ENCODE measurements around the gene DDC. TPM values are rescaled to one million over a fixed set of nuclear protein-coding genes. Genes with fewer than 3 reads are reported as not detected.
"Not testable (repeated sequence)": the region's sequence is repeated elsewhere in the genome, so short reads cannot be mapped to it uniquely, and the experiment has no call there.

Gene DDC
- total RNA-seq, 1 donor from 2014 or later: 1.7 TPM

DNA sequence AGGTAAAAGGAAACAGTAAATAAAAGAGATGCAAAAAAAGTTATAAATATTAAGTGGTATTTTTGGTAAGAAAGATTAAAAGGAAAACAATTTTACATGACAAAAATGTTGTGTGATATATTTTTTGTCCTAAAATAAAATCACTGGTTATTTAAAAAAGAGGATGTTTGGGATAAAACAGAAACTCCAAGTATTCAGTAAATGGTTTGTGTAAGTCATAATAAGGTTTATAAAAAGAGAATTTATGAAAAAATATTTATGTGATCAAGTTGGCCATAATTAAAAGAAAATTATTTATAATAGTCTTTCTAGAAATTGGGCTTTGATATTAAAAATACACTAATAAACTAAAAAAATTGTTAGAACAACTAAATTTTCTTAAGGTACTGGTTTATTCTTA lies 76.8 kb downstream of the DDC start:
- DNase-seq (ENCODE audit: low spot score): no peak

DNA sequence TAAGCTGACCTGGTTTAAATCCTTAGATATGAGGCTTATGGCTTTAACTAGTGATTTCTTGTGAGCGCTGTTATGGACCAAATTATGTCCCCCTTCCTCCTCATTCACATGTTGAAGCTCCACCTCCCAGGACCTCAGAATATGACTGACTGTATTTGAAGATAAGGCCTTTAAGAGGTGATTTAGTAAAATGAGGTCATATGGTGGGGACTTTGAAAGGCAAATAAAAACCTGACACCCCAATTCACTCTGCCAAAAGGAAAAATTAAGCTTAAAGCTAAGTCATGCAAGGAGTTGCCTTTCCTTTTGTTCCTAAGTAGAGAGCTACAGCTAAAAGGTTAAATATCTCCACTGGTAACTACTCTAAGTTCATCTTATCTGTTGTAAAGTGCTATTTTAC lies 78.7 kb downstream of the DDC start:
- DNase-seq (ENCODE audit: low spot score): no peak

DNA sequence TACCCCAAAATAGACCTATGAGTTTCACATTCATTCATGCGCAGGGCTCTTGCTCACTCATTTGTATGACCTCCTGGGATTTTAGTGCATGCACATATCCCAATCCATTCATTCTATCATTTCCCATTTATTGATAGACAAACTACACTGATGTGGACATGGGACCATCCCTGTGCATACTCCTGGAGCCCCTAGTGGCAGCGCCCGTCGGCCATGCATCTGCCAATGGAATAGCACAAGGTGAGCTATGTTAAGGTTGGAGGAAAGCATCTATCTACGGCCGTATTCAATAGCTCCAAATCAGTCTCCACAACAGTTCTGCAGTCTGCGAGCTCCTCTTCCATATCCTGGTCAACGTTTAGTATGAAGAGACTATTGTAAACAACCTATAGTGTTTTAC lies 83.3 kb downstream of the DDC start:
- no peak for DNase-seq (ENCODE audit: low spot score)

DNA sequence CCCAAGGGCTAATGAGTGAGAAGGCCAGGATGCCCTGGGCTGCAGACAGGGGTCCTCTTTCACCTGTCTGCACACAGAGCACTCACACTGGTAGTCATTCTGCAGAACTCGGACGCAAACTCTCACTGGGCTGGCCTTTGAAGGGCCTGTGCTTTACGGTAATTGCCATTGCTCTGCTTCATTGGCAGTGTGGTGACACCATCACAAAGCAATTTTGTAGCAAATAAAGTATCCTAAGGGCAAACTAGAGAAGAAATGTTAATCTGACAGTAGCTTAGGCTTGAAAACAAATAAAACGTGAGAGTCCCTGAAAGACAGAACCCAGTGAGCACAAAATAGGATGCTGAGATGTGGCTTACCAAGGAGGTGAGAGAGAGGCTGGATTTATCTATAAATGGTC lies 84.4 kb downstream of the DDC start:
- no peak for DNase-seq (ENCODE audit: low spot score)

DNA sequence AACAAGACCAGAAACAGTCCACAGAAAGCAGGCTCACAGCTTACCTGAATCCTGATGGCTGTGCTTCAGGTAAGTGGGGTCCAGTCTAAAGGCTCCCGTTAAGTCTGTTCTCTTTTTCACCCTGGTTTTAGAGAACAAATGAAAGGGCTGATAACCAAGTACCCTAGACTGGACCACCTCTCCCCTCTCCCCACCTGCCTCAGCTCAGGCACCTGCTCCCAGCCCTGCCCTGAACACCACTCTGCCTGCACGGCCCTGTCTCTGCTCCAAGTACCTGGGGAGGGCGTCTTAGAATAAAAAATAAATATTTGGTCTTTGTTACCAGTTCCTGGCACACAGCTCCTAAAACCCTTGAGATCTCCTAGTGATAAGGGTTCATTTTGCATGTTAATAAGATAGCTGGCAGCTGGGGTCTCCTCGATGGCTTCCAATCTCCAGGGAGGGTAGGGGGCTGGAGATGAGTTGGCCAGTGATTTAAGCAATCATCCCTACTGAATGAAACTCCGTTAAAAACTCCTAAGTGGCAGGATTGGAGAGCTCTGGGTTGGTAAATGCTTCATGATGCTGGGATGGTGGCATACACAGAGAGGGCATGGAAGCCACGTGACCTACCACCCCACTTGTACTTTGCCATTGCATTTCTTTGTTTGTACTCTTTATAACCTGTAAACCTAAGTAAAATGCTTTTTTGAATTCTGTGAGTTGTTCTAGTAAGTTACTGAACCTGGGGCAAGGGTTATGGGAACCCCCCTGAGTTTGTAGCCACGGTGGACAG lies 85.3 kb downstream of the DDC start:
- DNase-seq (ENCODE audit: low spot score): no peak

DNA sequence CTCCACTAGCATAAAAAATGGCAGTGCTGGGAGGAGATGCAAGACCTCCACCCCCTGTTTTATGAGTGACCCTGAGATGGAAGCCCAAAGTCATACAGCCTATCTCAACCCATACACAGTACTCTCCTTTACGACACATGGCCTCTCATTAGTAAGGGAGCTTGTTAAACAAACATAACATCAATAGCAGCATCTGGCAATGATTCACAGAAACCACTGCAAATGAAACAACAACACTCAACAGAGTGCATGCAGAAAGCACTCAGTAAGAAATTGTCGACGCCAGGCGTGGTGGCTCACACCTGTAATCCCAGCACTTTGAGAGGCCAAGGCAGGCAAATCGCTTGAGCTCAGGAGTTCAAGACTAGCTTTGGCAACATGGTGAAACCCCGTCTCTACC lies 87.6 kb downstream of the DDC start:
- DNase-seq (ENCODE audit: low spot score): no peak

DNA sequence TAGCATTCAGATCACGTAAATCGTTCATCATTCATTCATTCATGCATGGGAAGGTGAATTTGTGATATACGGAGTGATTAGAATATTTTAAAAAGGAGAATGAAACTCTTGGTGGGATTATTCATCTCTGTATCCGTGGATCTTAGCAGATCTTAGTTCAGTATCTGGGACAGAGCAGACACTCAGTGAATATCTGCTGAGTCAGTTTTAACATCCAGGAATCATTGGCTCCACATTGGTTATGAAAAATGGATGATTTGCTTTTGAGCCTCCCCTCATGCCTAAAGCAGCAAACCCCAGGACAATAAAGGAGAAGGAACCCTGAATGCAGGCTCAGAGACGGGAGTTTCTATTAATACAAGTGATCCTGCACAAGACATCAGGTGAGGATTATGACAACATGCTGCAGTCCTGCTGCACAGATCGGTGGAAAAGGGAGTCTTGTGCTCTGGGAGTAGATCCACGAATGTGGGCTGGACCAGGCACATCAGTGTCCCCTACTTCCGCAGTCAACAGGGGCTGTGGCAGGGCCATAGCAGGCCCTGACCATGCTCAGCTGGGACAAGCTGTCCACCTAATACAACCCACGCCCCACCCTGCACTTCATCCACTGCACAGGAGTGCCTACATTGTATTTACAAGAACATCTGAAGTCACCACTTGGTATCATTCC lies 88.1 kb downstream of the DDC start:
- no peak for DNase-seq (ENCODE audit: low spot score)

DNA sequence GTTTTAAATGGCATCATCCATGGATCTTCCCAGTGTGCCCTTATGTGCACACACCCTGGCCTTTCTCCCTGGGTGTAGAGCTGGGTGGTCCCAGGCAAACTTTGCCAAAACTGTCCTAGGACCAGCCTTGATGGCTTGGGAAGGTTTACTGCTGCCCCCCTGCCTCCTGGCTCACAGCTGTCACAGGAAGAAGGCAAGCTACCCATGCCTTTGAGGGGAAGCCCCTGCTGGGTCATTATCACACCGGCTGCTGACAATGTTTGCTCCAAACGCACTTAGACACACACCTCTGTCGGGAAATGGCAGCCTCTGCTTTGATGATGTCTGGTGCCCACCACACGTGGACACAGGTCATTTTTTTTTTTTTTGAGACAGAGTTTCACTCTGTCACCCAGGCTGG lies 89.9 kb downstream of the DDC start:
- no peak for DNase-seq (ENCODE audit: low spot score)

DNA sequence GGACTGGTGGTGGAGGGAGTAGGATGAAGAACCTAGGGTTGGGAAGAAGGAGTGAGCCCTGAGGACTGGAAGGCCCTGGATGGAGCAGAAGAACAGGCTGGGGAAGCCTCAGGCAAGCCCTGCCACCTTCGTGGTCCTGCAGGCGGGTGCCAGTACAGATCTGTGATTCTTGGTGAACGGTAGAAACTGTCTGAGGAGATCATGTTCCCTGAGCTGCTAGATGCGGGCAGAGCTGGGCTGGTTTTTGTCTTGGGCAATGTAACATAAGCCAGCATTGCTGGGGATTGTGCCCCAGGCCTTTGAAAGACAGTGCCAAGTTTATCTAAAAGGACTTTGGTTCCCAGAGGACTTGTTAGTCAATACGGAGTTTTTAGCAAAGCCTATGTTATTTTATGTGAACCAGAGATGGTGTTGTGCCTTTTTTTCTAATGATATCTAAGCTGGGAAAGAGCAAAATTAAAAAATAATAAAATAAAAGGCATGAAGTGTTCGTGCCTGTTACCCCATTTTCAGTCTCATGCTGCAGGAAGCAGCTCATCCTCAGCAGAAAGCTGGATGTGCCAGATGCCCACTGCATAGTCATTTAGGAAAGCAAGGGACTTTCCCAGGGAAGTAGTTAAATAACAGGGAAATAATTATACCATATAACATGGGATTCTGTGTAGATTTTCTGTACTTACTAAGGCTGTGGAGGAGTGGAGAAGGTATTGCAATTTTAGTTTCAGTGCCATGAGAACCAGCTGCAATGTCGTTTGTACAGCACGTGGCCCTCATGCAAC lies 90.6 kb downstream of the DDC start:
- no peak for DNase-seq (ENCODE audit: low spot score)

DNA sequence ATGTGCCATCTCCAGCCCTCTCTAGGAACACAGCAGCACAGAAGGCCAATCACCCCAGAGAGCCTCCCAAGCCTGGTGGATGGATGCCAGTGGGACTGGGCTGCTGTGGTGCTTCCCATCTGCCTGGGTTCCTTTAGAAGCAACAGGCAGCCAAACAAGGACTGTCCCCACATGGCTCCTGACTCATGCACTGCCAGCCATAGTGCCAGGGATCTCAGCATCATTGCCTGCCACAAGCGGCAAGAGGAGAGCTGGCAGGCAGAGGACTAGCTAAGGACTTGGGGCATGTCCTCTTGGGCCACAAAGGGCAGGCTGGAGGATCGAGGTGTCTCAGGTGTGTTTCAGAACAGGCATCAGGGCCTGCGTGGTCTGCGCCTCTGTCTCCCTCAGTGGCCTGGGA lies 91.7 kb downstream of the DDC start:
- DNase-seq (ENCODE audit: low spot score): no peak

DNA sequence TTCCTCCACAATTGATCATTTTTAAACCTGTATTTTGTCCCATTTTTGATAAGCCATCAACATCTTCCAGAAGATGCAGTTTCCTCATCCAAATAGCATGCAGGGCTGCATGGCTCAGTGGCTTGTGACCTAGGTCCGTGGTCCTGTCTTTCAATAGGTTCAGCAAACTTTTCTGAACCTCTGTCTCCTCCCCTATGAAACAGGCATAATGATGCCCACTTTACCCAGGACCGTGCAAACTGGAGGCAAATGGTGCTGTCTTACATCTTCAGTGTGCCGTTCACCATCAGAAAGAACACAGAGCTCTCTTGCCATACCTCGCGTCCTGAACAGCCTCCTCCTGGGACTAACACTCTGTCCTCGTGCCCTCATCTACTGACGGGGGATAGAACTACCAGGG lies 92.8 kb downstream of the DDC start:
- DNase-seq (ENCODE audit: low spot score): no peak

DNA sequence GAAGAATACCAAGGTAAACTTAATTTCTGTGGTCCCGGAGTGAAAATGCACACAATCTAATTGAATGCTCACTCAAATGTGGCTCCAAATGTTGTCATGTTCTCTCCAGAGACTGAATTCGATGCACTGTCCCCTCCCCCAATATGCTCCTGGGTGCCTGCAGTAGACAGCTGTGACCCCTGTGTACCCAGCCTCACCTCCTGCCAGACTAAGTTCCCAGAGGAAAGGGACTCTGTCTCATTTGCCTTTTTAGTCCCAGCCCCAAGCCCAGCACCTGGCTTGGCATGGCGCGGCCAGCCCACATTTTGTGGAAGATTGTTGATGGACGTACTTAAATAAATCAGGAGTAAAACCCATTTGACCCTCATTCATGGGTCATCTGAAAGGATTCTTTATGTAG lies 93.2 kb downstream of the DDC start:
- no peak for DNase-seq (ENCODE audit: low spot score)

DNA sequence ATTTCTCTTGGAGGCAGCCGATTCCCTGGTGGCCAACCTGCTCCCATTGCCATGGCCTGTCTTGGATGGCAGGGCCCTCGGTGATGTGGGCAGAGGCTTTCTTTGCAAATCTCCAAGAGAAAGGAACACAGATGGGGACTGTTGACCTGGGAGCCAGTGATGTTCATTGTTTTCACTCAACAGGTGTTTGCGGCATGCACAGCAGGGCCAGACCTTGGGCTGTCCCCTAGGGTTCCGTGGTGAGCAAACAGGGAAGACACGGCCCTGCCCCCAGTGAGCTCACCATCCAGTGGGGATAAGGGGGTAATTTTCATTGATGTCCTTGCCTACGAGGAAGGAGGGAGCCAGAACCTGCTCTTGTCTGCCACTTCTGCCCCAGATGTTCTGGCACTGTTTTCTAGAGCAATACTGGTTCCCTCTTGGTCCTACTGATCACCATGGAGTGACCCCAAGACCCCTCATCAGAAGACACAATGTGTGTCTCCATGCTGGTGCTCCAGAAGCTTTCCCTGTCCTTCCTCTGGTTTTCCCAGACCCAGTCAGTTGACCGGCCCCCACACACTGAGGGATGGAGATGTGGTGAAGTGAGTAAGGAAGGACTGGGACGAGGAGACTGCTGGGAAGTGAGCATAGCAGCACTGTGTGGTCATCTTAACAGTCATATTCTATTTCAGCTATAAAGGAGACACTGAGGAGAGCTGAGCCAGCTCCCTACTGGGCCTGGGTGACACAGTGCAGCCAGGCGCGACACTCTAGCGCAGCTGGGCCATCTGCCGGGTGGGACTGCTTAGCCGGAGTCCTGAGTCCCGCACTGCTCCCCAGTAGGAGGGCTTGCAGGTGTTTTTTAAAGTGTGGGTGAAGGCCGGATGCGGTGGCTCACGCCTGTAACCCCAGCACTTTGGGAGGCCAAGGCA lies 94.7 kb downstream of the DDC start:
- no peak for DNase-seq (ENCODE audit: low spot score)

DNA sequence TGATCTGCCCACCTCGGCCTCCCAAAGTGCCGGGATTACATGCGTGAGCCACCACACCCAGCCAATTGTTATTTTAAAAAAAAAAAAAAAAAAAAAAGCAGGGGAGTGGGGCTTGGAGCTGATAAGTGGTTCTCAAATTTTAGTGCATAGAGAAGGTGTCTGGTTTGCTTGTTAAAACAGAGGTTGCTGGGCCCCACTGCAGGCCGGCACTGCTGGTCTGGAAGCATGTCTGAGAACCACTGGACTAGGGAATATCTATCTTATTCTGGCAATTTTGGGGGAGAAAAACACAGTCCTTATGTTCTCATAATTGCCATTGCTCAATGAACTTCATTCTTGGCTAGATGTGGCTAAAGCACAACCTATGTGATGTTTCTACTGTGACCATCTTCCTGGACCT lies 96.0 kb downstream of the DDC start:
- DNase-seq (ENCODE audit: low spot score): no peak

DNA sequence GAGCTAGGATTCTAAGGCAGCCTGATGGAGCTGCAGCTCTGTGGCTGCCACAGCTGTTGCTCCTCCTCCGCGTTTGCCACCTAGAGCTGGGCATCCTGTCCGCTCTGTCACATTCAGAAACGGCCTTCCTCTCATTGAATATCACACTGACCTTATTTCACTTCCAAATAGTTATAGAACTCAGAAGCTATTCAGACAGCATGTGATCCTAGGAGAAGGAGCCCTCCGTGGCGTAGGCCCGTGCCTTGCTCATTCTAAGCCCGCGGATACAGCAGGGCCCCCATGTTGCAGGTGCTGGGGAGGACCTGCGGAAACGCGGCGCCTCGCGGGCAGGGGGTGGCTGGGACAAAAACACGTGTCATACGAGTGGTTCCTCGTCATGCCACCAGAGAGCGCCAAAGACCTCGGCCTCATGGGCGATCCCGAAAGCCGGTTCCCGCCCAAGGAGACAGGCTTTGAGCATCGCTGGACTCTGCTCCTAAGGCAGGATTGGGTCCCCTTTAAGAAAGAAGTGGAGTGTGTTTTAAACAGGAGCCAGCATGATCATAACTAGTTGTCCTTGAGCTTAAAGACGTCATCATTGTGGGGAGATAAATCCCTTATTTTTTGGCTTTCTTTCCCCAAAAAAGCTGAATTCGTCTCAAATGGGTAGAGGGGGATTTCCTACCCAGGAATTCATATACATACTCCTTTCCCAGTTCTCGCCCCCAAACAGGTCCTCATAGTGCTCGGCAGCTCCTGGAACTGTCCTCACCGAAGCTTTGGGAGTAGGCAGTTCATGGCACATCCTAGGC lies 97.2 kb downstream of the DDC start:
- peak; percentile 83 for DNase-seq (ENCODE audit: low spot score)

DNA sequence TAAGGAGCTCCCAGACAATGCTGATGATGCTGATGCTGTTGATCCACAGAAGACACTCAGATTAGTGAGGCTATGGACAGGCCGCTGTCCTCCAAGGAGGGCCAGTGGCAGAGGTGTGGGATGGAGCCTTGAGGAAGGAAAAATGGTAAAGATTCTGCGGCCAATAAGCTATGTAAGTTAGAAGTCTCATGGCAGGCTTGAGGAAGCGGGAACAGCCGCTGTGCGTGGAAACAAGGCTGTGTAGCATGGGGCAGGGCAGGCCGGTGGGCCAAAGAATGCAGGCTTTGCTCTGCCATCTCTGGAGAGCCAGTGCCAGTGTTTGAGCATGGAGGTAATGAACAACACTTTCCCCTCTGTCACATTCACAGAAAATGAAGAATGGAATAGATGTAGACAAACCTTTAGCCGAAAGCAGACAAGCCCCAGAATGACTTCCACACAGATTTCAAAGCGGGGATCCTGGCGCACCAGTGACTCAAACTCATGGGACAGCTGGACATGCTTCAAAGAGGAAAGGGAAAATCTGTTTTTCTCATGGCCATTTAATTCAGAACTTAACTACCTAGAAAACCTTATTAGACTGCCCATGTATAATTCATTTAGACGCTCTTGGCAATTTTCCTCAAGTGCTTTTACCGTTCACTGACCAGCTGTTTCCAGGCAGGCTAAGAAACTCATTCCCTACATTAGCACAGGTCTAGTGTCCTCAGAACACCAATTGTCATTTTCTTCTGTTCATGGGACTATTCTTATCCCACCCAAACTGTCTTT lies 98.2 kb downstream of the DDC start:
- DNase-seq (ENCODE audit: low spot score): no peak

DNA sequence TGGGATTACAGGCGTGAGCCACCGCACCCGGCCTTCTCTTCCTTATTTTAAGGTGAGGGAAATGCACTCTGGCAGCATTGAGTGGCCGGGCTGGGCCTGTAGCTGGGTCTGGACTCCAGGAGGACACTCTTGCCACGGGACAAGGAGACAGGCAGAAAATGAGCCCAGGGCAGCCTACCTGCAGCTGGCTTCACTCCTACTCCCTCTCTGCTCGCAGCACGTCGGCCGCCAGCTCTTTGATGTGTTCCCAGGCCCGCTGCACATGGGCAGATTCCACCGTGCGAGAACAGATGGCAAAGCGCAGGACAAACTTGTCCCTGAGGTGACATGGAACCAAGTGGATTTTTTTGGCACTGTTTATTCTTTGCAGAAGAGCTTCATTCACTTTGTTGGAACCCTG lies 102.2 kb downstream of the DDC start:
- DNase-seq (ENCODE audit: low spot score): no peak

DNA sequence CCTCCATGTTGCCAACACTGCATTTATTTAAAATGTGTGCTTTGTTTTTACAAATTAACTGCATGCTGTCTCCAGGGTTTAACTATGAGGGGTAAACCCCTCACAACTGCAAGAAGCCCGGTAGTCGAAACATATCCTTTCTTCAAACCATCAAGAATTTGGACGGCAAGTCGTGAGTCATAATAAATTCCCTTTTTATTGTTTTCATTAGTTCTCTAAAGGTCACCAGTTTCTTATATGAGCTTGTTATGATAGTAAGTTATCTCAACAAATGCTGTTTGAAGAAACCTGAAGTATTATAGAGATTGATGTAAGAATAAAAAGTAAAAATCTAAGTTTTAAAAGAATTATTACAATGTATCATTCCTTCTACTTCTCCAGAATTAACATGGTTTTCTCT lies 102.8 kb downstream of the DDC start:
- no peak for DNase-seq (ENCODE audit: low spot score)

DNA sequence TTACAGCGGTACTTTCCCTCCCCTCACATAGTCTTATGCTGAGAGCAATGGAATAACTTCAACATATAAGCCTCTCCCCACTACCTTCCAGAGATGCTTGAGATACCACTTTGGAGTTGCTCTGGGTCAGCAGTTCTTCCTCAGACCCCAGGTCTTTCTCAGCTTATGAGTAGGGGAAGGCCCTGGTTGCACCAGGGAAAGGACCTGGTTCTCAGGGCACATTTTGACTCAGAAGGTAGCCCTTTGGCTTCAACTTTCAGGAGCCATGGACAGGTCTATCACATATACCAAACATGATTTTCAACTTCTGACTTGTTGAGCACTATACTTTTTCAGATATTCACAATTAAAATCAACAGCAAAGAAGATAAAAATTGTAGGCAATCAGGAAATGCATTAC lies 103.5 kb downstream of the DDC start:
- no peak for DNase-seq (ENCODE audit: low spot score)

DNA sequence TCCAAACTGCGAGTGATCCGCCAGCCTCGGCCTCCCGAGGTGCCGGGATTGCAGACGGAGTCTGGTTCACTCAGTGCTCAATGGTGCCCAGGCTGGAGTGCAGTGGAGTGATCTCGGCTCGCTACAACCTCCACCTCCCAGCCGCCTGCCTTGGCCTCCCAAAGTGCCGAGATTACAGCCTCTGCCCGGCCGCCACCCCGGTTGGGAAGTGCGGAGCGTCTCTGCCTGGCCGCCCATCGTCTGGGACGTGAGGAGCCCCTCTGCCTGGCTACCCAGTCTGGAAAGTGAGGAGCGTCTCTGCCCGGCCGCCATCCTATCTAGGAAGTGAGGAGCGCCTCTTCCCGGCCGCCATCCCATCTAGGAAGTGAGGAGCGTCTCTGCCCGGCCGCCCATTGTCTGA lies 106.0 kb downstream of the DDC start:
- DNase-seq (ENCODE audit: low spot score): not testable (repeated sequence)
